Measurements from ENCODE around the gene DNA2.
"Not testable (repeated sequence)": the region's sequence is repeated elsewhere in the genome, so short reads cannot be mapped to it uniquely, and the experiment has no call there.

Gene DNA2, protein sequence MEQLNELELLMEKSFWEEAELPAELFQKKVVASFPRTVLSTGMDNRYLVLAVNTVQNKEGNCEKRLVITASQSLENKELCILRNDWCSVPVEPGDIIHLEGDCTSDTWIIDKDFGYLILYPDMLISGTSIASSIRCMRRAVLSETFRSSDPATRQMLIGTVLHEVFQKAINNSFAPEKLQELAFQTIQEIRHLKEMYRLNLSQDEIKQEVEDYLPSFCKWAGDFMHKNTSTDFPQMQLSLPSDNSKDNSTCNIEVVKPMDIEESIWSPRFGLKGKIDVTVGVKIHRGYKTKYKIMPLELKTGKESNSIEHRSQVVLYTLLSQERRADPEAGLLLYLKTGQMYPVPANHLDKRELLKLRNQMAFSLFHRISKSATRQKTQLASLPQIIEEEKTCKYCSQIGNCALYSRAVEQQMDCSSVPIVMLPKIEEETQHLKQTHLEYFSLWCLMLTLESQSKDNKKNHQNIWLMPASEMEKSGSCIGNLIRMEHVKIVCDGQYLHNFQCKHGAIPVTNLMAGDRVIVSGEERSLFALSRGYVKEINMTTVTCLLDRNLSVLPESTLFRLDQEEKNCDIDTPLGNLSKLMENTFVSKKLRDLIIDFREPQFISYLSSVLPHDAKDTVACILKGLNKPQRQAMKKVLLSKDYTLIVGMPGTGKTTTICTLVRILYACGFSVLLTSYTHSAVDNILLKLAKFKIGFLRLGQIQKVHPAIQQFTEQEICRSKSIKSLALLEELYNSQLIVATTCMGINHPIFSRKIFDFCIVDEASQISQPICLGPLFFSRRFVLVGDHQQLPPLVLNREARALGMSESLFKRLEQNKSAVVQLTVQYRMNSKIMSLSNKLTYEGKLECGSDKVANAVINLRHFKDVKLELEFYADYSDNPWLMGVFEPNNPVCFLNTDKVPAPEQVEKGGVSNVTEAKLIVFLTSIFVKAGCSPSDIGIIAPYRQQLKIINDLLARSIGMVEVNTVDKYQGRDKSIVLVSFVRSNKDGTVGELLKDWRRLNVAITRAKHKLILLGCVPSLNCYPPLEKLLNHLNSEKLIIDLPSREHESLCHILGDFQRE

DNA sequence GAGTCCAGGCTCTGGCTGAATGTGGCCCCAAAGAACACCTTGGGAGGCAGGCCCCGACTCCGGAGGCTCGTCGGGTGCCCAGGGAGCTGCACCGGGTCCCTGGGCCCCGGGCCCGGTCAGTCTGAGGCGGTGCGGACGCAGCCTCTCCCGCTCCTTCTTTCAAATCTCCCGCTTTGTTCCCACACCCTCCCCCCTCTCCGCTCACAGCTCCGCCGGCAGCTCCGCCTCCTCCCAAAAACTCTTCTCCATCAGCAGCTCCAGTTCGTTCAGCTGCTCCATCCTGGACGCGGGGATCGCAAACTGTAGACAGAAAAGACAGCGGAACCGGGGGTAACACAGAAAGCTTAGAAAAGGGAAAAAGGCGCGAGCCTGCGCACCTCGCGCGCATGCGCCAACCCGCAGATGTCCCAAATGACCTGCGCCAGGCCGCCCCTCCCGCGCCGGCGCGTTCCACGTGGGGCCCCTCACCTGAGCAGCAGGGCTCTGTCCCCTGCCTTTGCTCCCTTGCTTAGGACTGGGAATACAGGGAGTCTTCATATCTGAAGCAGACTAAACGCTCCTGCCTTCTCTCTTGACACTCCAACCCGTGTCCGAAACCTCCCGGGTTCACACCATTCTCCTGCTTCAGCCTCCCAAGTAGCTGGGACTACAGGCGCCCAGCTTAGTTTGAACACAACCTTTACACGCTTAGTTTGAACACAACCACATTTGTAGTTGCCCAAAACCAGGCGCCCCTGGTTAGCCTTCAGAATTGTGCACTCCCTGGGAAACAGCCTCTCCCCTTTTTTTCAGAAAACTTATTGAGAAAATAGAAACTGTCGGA, at the start of gene DNA2:
TSS of gene DNA2 (minus strand) at position 388 of the 823 bp plus-strand sequence. CDS start at position 279, 109 bp downstream.
- DNase-seq (ENCODE audit: low spot score) = peak; percentile 63

DNA sequence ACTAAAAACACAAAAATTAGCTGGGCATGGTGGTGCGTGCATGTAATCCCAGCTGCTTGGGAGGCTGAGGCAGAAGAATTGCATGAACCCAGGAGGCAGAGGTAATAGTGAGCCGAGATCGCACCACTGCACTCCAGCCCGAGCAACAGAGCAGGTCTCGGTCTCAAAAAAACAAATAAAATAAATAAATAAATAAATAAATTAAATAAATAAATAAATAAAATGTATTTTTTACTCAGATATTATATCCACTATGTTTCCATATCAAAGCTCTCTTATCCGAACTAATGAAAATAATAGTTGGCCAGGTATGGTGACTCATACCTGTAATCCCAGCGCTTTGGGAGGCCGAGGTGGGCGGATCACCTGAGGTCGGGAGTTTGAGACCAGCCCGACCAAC, 46.8 kb upstream of the DNA2 start:
- not testable (repeated sequence) for DNase-seq (ENCODE audit: low spot score)

- no peak for DNase-seq (ENCODE audit: low spot score)
Measured at GRCh38 chr10:68517188-68517587, 45.4 kb upstream of the DNA2 start.

- DNase-seq (ENCODE audit: low spot score) = no peak
Measured at GRCh38 chr10:68516766-68517165, 45.0 kb upstream of the DNA2 start.

DNA sequence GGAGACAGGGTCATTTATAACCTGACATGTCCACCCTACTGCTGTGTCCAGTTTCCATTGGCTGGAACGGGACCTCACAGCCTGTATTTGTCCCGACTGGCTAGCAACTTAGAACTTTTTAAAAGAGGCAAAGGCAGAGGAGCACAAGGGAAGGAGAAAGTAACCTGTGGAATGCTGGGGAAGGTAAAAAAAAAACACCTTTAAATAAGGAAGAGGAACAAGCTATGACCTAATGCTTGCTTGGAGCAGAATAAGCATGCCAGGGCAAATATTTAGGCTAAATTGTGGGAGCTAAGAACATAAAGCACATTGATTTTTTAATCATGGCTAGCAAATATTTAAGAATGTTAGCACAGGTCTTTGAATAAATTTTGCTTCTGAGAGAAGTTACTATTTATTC, 44.4 kb upstream of the DNA2 start:
- DNase-seq (ENCODE audit: low spot score) = not testable (repeated sequence)

- no peak for DNase-seq (ENCODE audit: low spot score)
Measured at GRCh38 chr10:68508090-68508489, 36.3 kb upstream of the DNA2 start.

DNA sequence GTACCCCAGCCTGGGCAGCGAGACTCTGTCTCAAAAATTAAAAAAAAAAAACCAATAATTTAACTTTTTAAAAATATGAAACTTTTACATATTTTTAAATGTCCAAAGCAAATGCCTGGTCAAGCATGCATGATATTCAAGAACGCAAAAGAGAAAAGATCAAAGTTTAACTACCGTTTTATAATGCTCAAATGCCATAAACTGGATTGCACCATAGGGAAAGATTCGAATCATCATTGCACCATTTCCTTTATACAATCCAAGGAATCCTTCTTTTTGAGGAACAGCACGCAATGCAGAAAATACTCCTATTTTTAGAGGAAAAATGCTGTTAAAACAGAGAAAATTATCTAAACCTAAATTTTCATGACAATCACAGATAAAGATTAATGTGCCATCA, 34.6 kb upstream of the DNA2 start:
- no peak for DNase-seq (ENCODE audit: low spot score)

GRCh38 chr10:68502846-68503245, 31.1 kb upstream of the DNA2 start:
- DNase-seq (ENCODE audit: low spot score) = no peak

DNA sequence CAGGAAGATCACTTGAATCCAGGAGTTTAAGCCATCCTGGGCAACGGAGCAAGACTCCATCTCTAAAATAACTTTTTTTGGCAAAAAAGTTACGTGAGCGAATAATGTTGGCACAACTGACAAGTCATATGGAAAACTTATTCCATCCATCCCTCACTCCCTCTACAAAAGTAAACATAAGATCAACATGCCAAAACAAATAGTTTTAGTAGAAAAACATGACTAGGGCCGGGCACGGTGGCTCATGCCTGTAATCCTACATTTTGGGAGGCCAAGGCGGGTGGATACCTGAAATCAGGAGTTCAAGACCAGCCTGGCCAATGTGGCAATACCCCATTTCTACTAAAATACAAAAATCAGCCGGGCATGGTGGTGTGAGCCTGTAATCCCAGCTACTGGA, 29.9 kb upstream of the DNA2 start:
- no peak for DNase-seq (ENCODE audit: low spot score)

- DNase-seq (ENCODE audit: low spot score) = no peak
Measured at GRCh38 chr10:68499544-68499943, 27.8 kb upstream of the DNA2 start.

DNA sequence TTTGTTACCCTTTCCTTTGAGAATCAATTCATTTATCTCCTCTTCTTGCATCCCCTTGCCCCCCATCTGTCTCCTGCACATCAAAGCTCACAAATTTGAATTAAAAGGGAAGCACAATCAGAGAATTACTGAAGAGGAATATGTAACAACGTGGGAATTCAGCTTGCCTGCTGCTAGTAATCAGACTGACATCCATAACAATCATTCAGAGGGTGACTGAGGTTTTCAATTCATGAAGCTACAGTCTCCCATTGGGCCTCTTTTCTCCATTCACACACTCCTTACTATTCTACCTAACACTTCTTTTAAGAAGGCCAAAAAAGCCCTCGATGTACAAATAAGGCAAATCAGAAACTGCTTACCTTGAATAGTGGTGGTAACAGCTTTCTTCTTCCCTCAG, 24.3 kb upstream of the DNA2 start:
- DNase-seq (ENCODE audit: low spot score) = no peak

DNA sequence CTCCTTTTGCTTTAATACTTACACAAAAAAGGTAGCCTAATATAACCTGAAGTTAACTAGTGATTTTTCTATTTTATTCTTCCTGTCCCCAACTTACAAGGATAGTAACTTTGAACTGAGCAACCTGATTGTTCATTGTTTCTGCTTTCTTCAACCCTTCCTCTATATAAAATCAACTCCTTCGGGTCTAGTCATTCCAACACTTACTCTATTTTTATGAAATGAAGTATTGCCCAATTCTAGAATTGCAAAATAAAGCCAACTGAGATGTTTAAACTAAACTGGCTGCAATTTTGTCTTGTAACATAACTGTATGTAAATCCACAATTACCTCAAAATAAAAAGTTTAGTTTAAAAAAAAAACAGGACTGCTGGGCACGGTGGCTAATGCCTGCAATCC, 20.3 kb upstream of the DNA2 start:
- no peak for DNase-seq (ENCODE audit: low spot score)

GRCh38 chr10:68489919-68490318, 18.1 kb upstream of the DNA2 start:
- DNase-seq (ENCODE audit: low spot score) = no peak

- no peak for DNase-seq (ENCODE audit: low spot score)
Measured at GRCh38 chr10:68474021-68474420, 2.2 kb upstream of the DNA2 start.

DNA sequence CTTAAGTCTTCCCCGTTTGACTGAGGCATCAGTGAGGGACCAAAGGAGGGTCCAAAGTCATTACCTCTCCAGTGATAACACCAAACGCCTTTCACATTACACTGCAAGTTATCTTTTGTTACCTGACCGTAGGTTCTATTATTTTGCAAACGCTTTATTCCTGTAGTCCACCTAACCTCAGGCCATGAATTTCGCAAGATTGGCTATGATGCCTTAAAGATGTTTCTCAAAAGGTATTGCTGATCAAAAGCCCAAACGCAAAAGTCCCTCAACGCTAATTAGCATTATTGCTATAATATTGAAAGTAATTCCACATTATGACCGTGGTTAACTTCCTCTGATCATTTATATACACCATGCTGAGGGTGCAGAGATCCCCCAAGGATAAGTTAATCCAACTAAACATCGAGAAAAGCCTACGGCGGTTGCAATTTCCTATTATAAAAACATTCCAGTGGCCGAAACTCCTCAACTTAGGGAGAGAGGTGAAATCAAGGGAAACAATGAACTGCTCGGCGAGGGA, 649 bp downstream of the DNA2 start:
- no peak for DNase-seq (ENCODE audit: low spot score)

GRCh38 chr10:68470300-68470699, 1.5 kb downstream of the DNA2 start:
- DNase-seq (ENCODE audit: low spot score) = no peak

DNA sequence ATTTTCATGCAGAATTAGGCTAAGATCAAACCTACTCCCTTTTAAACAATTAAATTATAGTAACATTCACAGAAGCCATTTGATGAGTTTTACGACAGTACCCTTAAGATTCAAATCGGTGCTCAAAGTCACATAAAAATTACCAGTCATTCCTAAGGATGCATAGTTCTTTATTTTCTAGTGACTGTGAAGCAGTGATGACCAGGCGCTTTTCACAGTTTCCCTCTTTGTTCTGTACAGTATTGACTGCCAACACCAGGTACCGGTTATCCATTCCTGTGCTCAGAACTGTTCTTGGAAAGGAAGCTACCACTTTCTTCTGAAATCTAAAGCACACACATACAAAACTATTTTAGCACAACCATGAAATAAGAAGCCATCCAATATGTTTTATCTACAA, 1.9 kb downstream of the DNA2 start:
- DNase-seq (ENCODE audit: low spot score) = no peak

- not testable (repeated sequence) for DNase-seq (ENCODE audit: low spot score)
Measured at GRCh38 chr10:68464729-68465128, 7.0 kb downstream of the DNA2 start.

DNA sequence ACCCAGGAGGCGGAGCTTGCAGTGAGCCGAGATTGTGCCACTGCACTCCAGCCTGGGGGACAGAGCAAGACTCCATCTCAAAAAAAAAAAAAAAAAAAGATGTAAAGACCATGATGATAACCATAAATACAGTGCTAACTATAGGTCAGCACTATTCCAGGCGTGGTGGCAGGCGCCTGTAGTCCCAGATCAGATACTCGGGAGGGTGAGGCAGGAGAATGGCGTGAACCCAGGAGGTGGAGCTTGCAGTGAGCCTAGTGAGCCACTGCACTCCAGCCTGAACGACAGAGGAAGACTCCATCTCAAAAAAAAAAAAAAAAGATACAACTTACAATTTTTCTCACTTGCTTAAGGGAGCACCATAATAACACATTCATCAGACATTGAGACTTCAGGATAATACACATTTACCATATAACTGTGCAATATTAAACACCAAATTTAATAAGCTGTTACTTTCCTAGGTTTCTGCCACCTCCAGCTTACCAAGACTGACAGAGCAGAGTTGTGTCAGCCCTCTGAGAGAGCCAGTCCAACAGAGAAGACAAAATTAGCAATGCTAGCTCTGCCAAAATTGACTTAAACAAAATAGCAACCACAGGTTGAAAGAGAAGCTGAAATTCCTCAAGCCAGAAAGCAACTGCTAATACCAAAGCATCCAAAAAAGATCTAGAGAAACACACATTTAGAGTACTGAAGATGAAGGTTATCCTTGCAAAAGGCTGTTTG, 8.2 kb downstream of the DNA2 start:
- no peak for DNase-seq (ENCODE audit: low spot score)

GRCh38 chr10:68462536-68462935, 9.2 kb downstream of the DNA2 start:
- DNase-seq (ENCODE audit: low spot score) = no peak

GRCh38 chr10:68461032-68461431, 10.7 kb downstream of the DNA2 start:
- no peak for DNase-seq (ENCODE audit: low spot score)
